ENCODE data around the gene CCL14.

Gene CCL14

GRCh38 chr17:35936063-35936462 lies 50.5 kb downstream of the CCL14 start:
- DNase-seq, result no peak

- no peak for DNase-seq
Observed at GRCh38 chr17:35934760-35935159, 51.8 kb downstream of the CCL14 start.
